Ishikawa (cell line): ENCODE data around the gene WIPF2.

Source experiments
- CEBPB ChIP-seq: IDR thresholded peaks from 2 replicates; pipeline ENCODE4 v1.6.1; 2012
- EP300 ChIP-seq: IDR thresholded peaks from 2 replicates; pipeline ENCODE4 v1.6.1; 2012; ENCODE audit warnings: borderline replicate concordance
- RAD21 ChIP-seq: IDR thresholded peaks from 2 replicates; pipeline ENCODE4 v1.6.1; 2012; ENCODE audit warnings: low read depth
- TAF1 ChIP-seq: IDR thresholded peaks from 2 replicates; pipeline ENCODE4 v1.6.1; 2012; ENCODE audit warnings: low read depth, mild to moderate bottlenecking
- YY1 ChIP-seq: IDR thresholded peaks from 2 replicates; pipeline ENCODE4 v1.6.1; 2012; ENCODE audit warnings: low read depth
- TF ChIP-seq, protein P1 (sequence below): IDR thresholded peaks from 2 replicates; pipeline ENCODE4 v1.6.1; 2012
- TF ChIP-seq, protein P2 (sequence below): IDR thresholded peaks from 2 replicates; pipeline ENCODE4 v1.6.1; 2012; ENCODE audit warnings: low read depth, mild to moderate bottlenecking

- no peak for TF ChIP-seq EP300
- TF ChIP-seq CEBPB, result no peak
- TF ChIP-seq, protein P1, sequence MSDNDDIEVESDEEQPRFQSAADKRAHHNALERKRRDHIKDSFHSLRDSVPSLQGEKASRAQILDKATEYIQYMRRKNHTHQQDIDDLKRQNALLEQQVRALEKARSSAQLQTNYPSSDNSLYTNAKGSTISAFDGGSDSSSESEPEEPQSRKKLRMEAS, result no peak
- TF ChIP-seq, protein P2, sequence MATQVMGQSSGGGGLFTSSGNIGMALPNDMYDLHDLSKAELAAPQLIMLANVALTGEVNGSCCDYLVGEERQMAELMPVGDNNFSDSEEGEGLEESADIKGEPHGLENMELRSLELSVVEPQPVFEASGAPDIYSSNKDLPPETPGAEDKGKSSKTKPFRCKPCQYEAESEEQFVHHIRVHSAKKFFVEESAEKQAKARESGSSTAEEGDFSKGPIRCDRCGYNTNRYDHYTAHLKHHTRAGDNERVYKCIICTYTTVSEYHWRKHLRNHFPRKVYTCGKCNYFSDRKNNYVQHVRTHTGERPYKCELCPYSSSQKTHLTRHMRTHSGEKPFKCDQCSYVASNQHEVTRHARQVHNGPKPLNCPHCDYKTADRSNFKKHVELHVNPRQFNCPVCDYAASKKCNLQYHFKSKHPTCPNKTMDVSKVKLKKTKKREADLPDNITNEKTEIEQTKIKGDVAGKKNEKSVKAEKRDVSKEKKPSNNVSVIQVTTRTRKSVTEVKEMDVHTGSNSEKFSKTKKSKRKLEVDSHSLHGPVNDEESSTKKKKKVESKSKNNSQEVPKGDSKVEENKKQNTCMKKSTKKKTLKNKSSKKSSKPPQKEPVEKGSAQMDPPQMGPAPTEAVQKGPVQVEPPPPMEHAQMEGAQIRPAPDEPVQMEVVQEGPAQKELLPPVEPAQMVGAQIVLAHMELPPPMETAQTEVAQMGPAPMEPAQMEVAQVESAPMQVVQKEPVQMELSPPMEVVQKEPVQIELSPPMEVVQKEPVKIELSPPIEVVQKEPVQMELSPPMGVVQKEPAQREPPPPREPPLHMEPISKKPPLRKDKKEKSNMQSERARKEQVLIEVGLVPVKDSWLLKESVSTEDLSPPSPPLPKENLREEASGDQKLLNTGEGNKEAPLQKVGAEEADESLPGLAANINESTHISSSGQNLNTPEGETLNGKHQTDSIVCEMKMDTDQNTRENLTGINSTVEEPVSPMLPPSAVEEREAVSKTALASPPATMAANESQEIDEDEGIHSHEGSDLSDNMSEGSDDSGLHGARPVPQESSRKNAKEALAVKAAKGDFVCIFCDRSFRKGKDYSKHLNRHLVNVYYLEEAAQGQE, result no peak
- no peak for TF ChIP-seq RAD21
- no peak for TF ChIP-seq YY1
- no peak for TF ChIP-seq TAF1
These were observed 31.9 kb upstream of the WIPF2 start for GRCh38 chr17:40187238-40187637.
